Epithelial cell of esophagus (primary cell): Measurements from ENCODE around the gene TEN1.

ENCODE experiments used
- DNase-seq: peaks from one replicate; pipeline ENCODE4 v3.0.0; 2010; ENCODE audit warnings: low read depth
- H3K4me3 ChIP-seq: 2 replicates; pipeline ENCODE4 v1.5.1; 2011; ENCODE audit warnings: mild to moderate bottlenecking, low read length, control low read depth
- CTCF ChIP-seq: IDR thresholded peaks from 2 replicates; pipeline ENCODE4 v1.5.1; 2011; ENCODE audit warnings: low read depth, mild to moderate bottlenecking, low read length, control low read depth, inconsistent platforms; ENCODE audit not compliant: insufficient read depth; ENCODE audit errors: missing control alignments

Gene TEN1

GRCh38 chr17:76007131-76007849, 28.2 kb downstream of the TEN1 start:
- DNase-seq, result no peak
- no peak for TF ChIP-seq CTCF
- no peak overlapping the region for H3K4me3 ChIP-seq

- no peak for TF ChIP-seq CTCF
- H3K4me3 ChIP-seq, result no peak overlapping the region
- DNase-seq, result no peak
Measured at GRCh38 chr17:76007850-76008165, 28.8 kb downstream of the TEN1 start.

GRCh38 chr17:76008208-76008607, 29.2 kb downstream of the TEN1 start:
- no peak for DNase-seq
- TF ChIP-seq CTCF, result no peak
- no peak overlapping the region for H3K4me3 ChIP-seq

GRCh38 chr17:76008630-76009425, 29.8 kb downstream of the TEN1 start:
- no peak overlapping the region for H3K4me3 ChIP-seq
- no peak for DNase-seq
- no peak for TF ChIP-seq CTCF

- no peak for TF ChIP-seq CTCF
- no peak for DNase-seq
Measured at GRCh38 chr17:76009447-76009846, 30.4 kb downstream of the TEN1 start.

GRCh38 chr17:76009969-76010661, 31.1 kb downstream of the TEN1 start:
- no peak overlapping the region for H3K4me3 ChIP-seq
- no peak for TF ChIP-seq CTCF
- no peak for DNase-seq

More at GRCh38 chr17:76009447-76009846, 30.4 kb downstream of the TEN1 start:
- no peak overlapping the region for H3K4me3 ChIP-seq
